Skeletal muscle tissue (tissue), 4 donors: ENCODE measurements around the gene PIGX. TPM values are rescaled to one million over a fixed set of nuclear protein-coding genes. Genes with fewer than 3 reads are reported as not detected.

Experiments used
- H3K27ac ChIP-seq: one replicate; pipeline ENCODE4 v1.7.0; 2013; ENCODE audit warnings: mild to moderate bottlenecking, low read depth, low read length, inconsistent platforms
- H3K27me3 ChIP-seq, 3 donors: one replicate each; pipeline ENCODE4 v1.7.0; 2013; ENCODE audit warnings: low read length in 3 of 3; ENCODE audit not compliant: control insufficient read depth in 3 of 3, insufficient read depth in 3 of 3
- H3K36me3 ChIP-seq, 3 donors: one replicate each; pipeline ENCODE4 v1.7.0; 2013; ENCODE audit warnings: low read length in 3 of 3; ENCODE audit not compliant: control insufficient read depth in 3 of 3, insufficient read depth in 3 of 3
- H3K4me1 ChIP-seq, 3 donors: one replicate each; pipeline ENCODE4 v1.7.0; 2013; ENCODE audit warnings: low read length in 3 of 3, mild to moderate bottlenecking in 3 of 3; ENCODE audit not compliant: control insufficient read depth in 3 of 3, insufficient read depth in 3 of 3
- H3K4me3 ChIP-seq, 3 donors: one replicate each; pipeline ENCODE4 v1.7.0; 2013; ENCODE audit warnings: low read length in 3 of 3
- H3K9ac ChIP-seq, 3 donors: one replicate each; pipeline ENCODE4 v1.7.0; 2013; ENCODE audit warnings: low read length in 3 of 3, mild to moderate bottlenecking in 3 of 3, moderate library complexity in 2 of 3, low read depth in 1 of 3
- H3K9me3 ChIP-seq, 3 donors: one replicate each; pipeline ENCODE4 v1.7.0; 2013; ENCODE audit warnings: low read length in 3 of 3; ENCODE audit not compliant: control insufficient read depth in 3 of 3
- total RNA-seq: library from RNA; depleted of rRNA; stranded (reverse); fragments of >200 nt; gene quantifications from one replicate; pipeline ENCODE4 v1.2.3, GENCODE V29; 2014
- donor health status: Osteomylitis.

Gene PIGX
- total RNA-seq, 1 donor from 2014 or later: 12.5 TPM

DNA sequence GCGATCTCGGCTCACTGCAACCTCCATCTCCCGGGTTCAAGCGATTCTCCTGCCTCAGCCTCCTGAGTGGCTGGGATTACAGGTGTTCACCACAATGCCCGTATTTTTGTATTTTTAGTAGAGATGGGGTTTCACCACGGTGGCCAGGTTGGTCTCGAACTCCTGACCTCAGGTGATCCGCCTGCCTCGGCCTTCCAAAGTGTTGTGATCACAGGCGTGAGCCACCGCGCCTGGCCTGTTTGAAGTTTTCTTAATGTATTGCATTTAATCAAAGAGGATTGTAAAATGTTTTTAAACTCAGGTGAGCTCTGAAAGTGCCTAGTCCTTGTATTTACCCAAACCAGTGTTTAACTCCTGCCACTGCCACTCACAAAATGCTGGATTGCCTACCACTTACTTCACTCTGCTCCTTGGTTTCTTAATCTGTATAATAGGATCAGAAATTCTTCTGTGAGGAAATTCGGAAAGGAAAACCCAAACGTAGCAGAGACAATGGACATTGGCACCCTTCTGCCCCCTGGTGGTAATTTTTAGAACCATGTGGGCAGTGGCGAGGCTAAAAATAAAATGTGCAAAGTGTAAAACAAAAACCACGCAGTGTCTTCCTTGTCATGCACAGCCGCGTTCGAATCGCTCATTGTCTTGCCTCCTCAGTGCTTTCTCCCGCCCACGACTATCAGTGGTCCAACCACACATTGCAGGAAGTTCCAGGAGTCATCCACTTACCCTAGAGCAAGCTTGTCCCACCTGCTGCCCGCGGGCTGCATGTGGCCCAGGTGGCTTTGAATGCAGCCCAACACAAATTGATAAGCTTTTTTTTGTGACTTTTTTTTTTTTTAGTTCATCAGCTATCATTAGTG is 27.4 kb upstream of the PIGX start:
- Histone ChIP-seq H3K9ac (peak overlapping the region; percentile 39 to 66 (median 40)), H3K27me3 (no peaks in the 10 kb centered on the region), H3K27ac (no peak overlapping the region), H3K4me1 (peaks cover 3 to 4% (median 4%) of the 10 kb centered on the region in 3 donors), H3K4me3 (peak overlapping the region; percentile 24 to 62 (median 56)), H3K9me3 (no peaks in the 10 kb centered on the region), H3K36me3 (no peaks in the 10 kb centered on the region)

DNA sequence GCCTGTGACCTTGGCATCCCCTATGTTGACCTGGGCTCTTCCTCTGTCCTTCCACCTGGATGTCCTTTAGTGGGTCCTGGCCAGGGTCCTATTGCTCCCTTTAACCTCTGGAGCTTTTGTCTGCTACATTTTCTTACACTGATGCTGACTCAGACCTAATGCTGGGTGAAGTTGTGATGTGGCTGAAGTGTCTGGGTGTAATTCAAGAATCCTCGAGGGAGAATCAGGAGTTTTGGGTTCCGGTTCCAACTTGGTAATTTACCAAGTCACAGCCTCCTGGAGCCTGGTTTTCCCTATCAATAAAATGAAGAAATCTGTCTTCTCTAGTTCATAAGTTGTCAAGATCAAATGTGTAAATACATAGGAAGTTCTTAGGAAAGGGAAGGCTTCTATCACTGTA is 25.7 kb upstream of the PIGX start:
- H3K27me3 ChIP-seq: peaks cover 0 to 3% (median 0%) of the 10 kb centered on the region in 3 donors
- H3K4me1 ChIP-seq: peaks cover 3 to 4% (median 4%) of the 10 kb centered on the region in 3 donors

DNA sequence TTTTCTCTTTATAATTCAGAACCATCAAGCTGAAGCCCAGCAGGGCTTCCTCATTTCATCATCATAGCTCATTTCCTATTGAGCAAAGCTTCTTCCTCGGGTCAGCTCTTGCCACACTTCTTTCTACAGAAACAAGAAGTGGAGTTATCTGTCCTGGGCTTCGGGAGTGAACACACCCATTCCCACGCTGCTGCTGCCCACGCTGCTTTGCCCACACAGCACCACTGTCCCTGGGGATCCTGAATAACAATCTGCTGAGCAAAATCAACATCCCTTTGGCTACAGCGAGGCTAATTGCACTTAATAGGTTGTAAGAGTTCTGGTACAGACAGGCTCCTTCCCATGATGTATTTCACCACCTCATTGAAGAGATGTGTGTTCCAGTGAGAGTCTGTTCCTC is 23.8 kb upstream of the PIGX start:
- H3K9me3 ChIP-seq: no peaks in the 10 kb centered on the region
- no peaks in the 10 kb centered on the region for H3K36me3 ChIP-seq
- no peak overlapping the region for H3K27ac ChIP-seq
- H3K4me3 ChIP-seq: no peak overlapping the region
- peaks cover 0 to 4% (median 0%) of the 10 kb centered on the region in 3 donors for H3K27me3 ChIP-seq
- peaks cover 3 to 4% (median 4%) of the 10 kb centered on the region in 3 donors for H3K4me1 ChIP-seq
- no peak overlapping the region for H3K9ac ChIP-seq

More for the DNA sequence above, 25.7 kb upstream of the PIGX start:
- Histone ChIP-seq H3K9ac (no peak overlapping the region), H3K9me3 (no peaks in the 10 kb centered on the region), H3K4me3 (no peak overlapping the region), H3K36me3 (no peaks in the 10 kb centered on the region), H3K27ac (no peak overlapping the region)

DNA sequence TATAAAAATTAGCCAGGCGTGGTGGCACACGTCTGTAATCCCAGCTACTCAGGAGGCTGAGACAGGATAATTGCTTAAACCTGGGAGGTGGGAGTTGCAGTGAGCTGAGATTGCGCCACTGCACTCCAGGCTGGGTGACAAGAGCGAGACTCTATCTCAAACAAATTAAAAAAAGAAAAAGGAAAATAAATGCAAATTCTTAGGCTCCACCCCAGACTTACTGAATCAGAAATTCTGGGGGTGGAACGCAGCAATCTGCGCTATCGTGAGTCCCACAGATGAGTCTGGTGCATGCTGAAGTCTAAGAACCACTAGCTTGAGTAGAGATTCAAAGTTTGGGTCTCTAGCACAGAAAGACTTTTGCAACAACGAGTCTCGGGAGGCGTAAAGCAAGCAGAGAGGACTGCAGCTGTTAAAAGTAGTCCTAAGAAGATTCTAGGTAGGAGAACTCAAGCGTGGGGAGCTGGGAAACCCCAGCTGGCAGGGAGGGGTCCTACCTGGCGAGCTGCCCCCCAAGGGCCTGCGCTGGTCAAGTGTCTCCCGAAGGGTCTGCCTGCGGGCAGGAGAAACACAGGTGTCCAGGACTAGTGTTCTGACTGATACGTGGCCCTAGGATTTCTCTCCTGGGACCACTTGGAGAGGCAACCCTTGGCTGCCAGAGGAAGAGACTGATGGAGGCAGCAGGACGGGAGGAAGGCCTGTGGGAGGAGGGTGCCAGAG is 22.1 kb upstream of the PIGX start:
- Histone ChIP-seq H3K9ac (no peak overlapping the region), H3K4me3 (no peak overlapping the region), H3K27ac (no peak overlapping the region), H3K4me1 (peaks cover 0 to 4% (median under 1%) of the 10 kb centered on the region in 3 donors), H3K9me3 (no peaks in the 10 kb centered on the region), H3K27me3 (peaks cover 0 to 4% (median 0%) of the 10 kb centered on the region in 3 donors), H3K36me3 (no peaks in the 10 kb centered on the region)

DNA sequence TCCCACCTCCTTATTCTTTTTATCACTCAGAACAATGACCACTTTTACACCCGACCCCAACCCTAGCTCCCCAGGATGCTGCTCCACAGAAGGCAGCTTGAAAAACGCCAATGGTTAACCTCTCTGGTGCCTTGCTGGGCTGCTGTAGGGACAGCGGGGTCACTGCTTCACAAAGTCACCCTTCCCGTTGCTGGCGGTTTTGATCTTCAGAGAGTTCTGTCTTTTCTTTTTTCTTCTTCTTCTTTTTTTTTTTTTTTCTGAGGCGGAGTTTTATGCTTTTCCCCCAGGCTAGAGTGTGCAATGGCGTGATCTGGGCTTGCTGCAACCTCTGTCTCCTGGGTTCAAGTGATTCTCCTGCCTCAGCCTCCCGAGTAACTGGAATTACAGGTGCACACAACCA is 20.8 kb upstream of the PIGX start:
- Histone ChIP-seq H3K9ac (no peak overlapping the region), H3K4me1 (peaks cover 0 to 4% (median 0%) of the 10 kb centered on the region in 3 donors), H3K4me3 (no peak overlapping the region), H3K36me3 (no peaks in the 10 kb centered on the region), H3K27me3 (peaks cover 0 to 4% (median 0%) of the 10 kb centered on the region in 3 donors), H3K9me3 (no peaks in the 10 kb centered on the region), H3K27ac (no peak overlapping the region)

DNA sequence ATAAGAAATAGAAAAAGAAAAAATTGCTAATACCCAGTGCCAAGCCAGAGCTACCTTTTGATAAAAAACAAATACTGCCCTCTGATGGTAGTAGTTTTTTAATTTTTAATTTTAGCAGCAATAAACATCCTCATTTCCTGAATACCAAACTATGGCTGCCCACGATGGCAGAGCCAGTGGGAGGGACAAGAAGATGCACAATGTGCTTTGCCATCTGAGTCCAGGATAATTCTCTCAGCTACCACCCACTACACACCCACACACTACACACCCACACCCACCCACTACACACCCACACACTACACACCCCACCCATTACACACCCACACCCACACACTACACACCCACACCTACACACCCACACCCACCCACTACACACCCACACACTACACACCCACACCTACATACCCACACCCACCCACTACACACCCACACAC is 18.0 kb upstream of the PIGX start:
- no peak overlapping the region for H3K9ac ChIP-seq
- H3K4me1 ChIP-seq: no peaks in the 10 kb centered on the region
- H3K36me3 ChIP-seq: no peaks in the 10 kb centered on the region
- no peak overlapping the region for H3K4me3 ChIP-seq
- no peak overlapping the region for H3K27ac ChIP-seq
- peaks cover 0 to 4% (median 0%) of the 10 kb centered on the region in 3 donors for H3K27me3 ChIP-seq
- H3K9me3 ChIP-seq: no peaks in the 10 kb centered on the region

DNA sequence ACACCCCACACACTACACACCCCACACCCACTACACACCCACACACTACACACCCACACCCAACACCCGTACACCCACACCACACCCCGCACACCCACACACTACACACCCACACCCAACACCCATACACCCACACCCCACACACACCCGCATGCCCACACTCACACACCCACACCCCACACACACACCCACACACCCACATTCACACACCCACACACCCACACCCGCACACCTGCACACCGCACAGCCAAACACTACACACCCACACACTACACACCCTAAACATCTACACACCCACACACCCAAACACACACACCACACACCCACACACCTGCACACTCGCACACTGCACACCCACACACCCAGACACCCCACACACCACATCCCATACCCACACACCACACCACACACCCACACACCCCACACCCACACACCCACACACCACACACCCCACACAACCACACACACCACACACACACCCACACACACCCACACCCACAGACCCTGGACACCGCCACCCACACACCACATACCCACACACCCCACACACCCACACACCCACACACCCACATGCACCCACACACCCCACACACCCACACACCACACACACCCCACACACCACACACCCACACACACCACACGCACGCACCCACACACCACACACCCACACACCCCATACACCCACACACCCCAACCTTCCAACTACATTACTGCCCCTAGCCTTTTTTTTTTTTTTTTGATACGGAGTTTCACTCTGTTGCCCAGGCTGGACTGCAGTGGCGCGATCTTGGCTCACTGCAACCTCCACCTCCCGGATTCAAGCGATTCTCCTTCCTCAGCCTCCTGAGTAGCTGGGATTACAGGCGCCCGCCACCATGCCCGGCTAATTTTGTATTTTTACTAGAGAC is 17.0 kb upstream of the PIGX start:
- Histone ChIP-seq H3K9me3 (no peaks in the 10 kb centered on the region), H3K4me3 (no peak overlapping the region), H3K9ac (no peak overlapping the region), H3K27me3 (peaks cover 0 to 4% (median 0%) of the 10 kb centered on the region in 3 donors), H3K27ac (no peak overlapping the region), H3K4me1 (no peaks in the 10 kb centered on the region), H3K36me3 (no peaks in the 10 kb centered on the region)

DNA sequence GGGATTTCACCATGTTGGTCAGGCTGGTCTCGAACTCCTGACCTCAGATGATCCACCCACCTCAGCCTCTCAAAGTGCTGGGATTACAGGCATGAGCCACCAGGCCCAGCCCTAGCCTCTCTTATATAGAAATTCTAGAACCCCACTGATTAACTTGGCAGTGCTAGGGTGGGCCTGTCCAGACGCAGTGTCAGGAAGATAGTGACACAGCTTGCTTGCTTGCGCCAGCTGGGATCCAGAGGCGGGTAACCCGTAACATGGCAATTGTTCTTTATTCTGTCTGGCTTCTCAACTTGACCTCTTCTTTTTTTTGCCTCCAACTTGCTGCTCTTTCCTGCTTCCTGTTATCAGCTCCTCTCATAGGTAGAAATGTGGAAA is 16.3 kb upstream of the PIGX start:
- H3K9ac ChIP-seq: no peak overlapping the region
- H3K27me3 ChIP-seq: peaks cover 0 to 4% (median 0%) of the 10 kb centered on the region in 3 donors
- no peaks in the 10 kb centered on the region for H3K9me3 ChIP-seq
- H3K27ac ChIP-seq: no peak overlapping the region
- H3K36me3 ChIP-seq: no peaks in the 10 kb centered on the region
- H3K4me3 ChIP-seq: no peak overlapping the region
- H3K4me1 ChIP-seq: no peaks in the 10 kb centered on the region

DNA sequence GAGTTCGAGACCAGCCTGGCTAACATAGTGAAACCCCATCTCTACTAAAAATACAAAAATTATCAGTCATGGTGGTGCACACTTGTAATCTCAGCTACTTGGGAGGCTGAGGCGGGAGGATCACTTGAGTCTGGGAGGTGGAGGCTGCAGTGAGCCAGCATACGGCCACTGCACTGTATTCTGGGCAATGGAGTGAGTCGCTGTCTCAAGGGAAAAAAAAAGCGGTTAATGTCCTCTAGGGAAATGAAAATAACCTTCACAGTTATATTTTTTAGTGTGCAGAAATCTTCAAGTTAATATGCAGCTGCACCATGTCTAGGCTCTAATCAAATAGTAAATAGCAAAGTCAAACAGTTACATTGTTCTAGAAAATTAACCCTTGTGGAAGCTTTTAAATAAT is 14.9 kb upstream of the PIGX start:
- no peak overlapping the region for H3K9ac ChIP-seq
- no peaks in the 10 kb centered on the region for H3K36me3 ChIP-seq
- no peak overlapping the region for H3K27ac ChIP-seq
- H3K9me3 ChIP-seq: no peaks in the 10 kb centered on the region
- H3K4me1 ChIP-seq: no peaks in the 10 kb centered on the region
- no peak overlapping the region for H3K4me3 ChIP-seq
- H3K27me3 ChIP-seq: no peaks in the 10 kb centered on the region
